Activated T-cell treated with anti-CD3 and anti-CD28 coated beads, Interleukin-2, amount 50 U/mL, for 72 hours (primary cell): ENCODE data around the gene BACE1-AS. TPM values are rescaled to one million over a fixed set of nuclear protein-coding genes. Genes with fewer than 3 reads are reported as not detected.

Source experiments
- ATAC-seq, 2 donors: fragments of 150-1000 bp; cut with Tn5 transposase; replicated peaks in 1 of 2; 2 replicates each; pipeline ENCODE4 v1.10.0; 2021; ENCODE audit warnings: moderate library complexity in 2 of 2, mild to moderate bottlenecking in 1 of 2
- DNase-seq, 2 donors: peaks; one replicate each; pipeline ENCODE4 v3.0.0; 2021 to 2022; ENCODE audit warnings: mixed read lengths in 1 of 2
- H3K27ac Mint-ChIP-seq: one replicate; pipeline ENCODE4 v1.8.0; 2022; ENCODE audit warnings: mild to moderate bottlenecking, moderate library complexity, mixed read lengths
- H3K27me3 Mint-ChIP-seq: one replicate; pipeline ENCODE4 v1.8.0; 2022; ENCODE audit warnings: low read depth, mixed read lengths
- H3K36me3 Mint-ChIP-seq, 2 donors: one replicate each; pipeline ENCODE4 v1.8.0; 2022; ENCODE audit warnings: mixed read lengths in 2 of 2, mild to moderate bottlenecking in 1 of 2; ENCODE audit not compliant: insufficient read depth in 2 of 2
- H3K4me1 Mint-ChIP-seq: one replicate; pipeline ENCODE4 v1.8.0; 2022; ENCODE audit warnings: low read depth, mixed read lengths
- H3K4me3 Mint-ChIP-seq, 2 donors: one replicate each; pipeline ENCODE4 v1.8.0; 2022; ENCODE audit warnings: mild to moderate bottlenecking in 2 of 2, mixed read lengths in 2 of 2, moderate library complexity in 2 of 2
- H3K9me3 Mint-ChIP-seq, 2 donors: one replicate each; pipeline ENCODE4 v1.8.0; 2022; ENCODE audit warnings: mixed read lengths in 2 of 2
- total RNA-seq, 2 donors: library from RNA; stranded (reverse); gene quantifications; one replicate each; pipeline ENCODE4 v1.2.3, GENCODE V29; 2022

Gene BACE1-AS
- total RNA-seq, 2 donors from 2014 or later = 9.6 to 9.9 TPM

- ATAC-seq (no peak), DNase-seq (no peak)
- peaks cover 7% of the 10 kb centered on the region for H3K4me1 Mint-ChIP-seq
- no peaks in the 10 kb centered on the region for H3K36me3 Mint-ChIP-seq
- no peak overlapping the region for H3K4me3 Mint-ChIP-seq
- H3K9me3 Mint-ChIP-seq = no peaks in the 10 kb centered on the region
- H3K27me3 Mint-ChIP-seq = peaks cover 7% of the 10 kb centered on the region
- H3K27ac Mint-ChIP-seq = no peak overlapping the region
Measured at GRCh38 chr11:117298195-117298594, 7.0 kb downstream of the BACE1-AS start.

GRCh38 chr11:117299351-117300282, 8.5 kb downstream of the BACE1-AS start:
- peaks cover 7% of the 10 kb centered on the region for H3K4me1 Mint-ChIP-seq
- no peak overlapping the region for H3K4me3 Mint-ChIP-seq
- DNase-seq (no peak), ATAC-seq (no peak)
- peaks cover 7% of the 10 kb centered on the region for H3K27me3 Mint-ChIP-seq
- no peaks in the 10 kb centered on the region for H3K36me3 Mint-ChIP-seq
- no peaks in the 10 kb centered on the region for H3K9me3 Mint-ChIP-seq
- no peak overlapping the region for H3K27ac Mint-ChIP-seq

- peaks cover 7% of the 10 kb centered on the region for H3K27me3 Mint-ChIP-seq
- H3K4me3 Mint-ChIP-seq = no peak overlapping the region
- H3K9me3 Mint-ChIP-seq = no peaks in the 10 kb centered on the region
- H3K4me1 Mint-ChIP-seq = peaks cover 7% of the 10 kb centered on the region
- H3K36me3 Mint-ChIP-seq = no peaks in the 10 kb centered on the region
- H3K27ac Mint-ChIP-seq = no peak overlapping the region
- ATAC-seq = no peak
- no peak for DNase-seq
Measured at GRCh38 chr11:117300283-117300663, 9.1 kb downstream of the BACE1-AS start.

- Mint-ChIP-seq H3K36me3 (no peaks in the 10 kb centered on the region), H3K4me1 (peaks cover 7% of the 10 kb centered on the region), H3K27me3 (peaks cover 7% of the 10 kb centered on the region), H3K4me3 (no peak overlapping the region), H3K9me3 (no peaks in the 10 kb centered on the region), H3K27ac (no peak overlapping the region)
- no peak for ATAC-seq
- no peak for DNase-seq
Measured at GRCh38 chr11:117300773-117301172, 9.6 kb downstream of the BACE1-AS start.

GRCh38 chr11:117302228-117302627, 11.1 kb downstream of the BACE1-AS start:
- peaks cover 7% of the 10 kb centered on the region for H3K27me3 Mint-ChIP-seq
- H3K4me1 Mint-ChIP-seq = peaks cover 7% of the 10 kb centered on the region
- no peaks in the 10 kb centered on the region for H3K9me3 Mint-ChIP-seq
- ATAC-seq (no peak), DNase-seq (no peak)
- H3K36me3 Mint-ChIP-seq = no peaks in the 10 kb centered on the region
- no peak overlapping the region for H3K4me3 Mint-ChIP-seq
- no peak overlapping the region for H3K27ac Mint-ChIP-seq

- Mint-ChIP-seq H3K27ac (no peak overlapping the region), H3K4me3 (no peak overlapping the region), H3K4me1 (peaks cover 7% of the 10 kb centered on the region), H3K36me3 (no peaks in the 10 kb centered on the region), H3K9me3 (no peaks in the 10 kb centered on the region), H3K27me3 (peaks cover 9% of the 10 kb centered on the region)
- no peak for DNase-seq
- no peak for ATAC-seq
Measured at GRCh38 chr11:117303101-117303500, 12.0 kb downstream of the BACE1-AS start.

GRCh38 chr11:117303646-117304315, 12.6 kb downstream of the BACE1-AS start:
- Mint-ChIP-seq H3K36me3 (no peaks in the 10 kb centered on the region), H3K27me3 (peaks cover 14% of the 10 kb centered on the region), H3K4me3 (no peak overlapping the region), H3K9me3 (no peaks in the 10 kb centered on the region), H3K4me1 (peaks cover 7% of the 10 kb centered on the region), H3K27ac (no peak overlapping the region)
- ATAC-seq = no peak
- no peak for DNase-seq

- Mint-ChIP-seq H3K4me1 (peaks cover 7% of the 10 kb centered on the region), H3K36me3 (no peaks in the 10 kb centered on the region), H3K27me3 (peaks cover 23% of the 10 kb centered on the region), H3K27ac (no peak overlapping the region), H3K4me3 (no peak overlapping the region), H3K9me3 (no peaks in the 10 kb centered on the region)
- DNase-seq = no peak
- no peak for ATAC-seq
Measured at GRCh38 chr11:117305145-117305544, 14.0 kb downstream of the BACE1-AS start.

- no peaks in the 10 kb centered on the region for H3K9me3 Mint-ChIP-seq
- no peak overlapping the region for H3K27ac Mint-ChIP-seq
- H3K4me1 Mint-ChIP-seq = no peaks in the 10 kb centered on the region
- no peak for ATAC-seq
- no peak for DNase-seq
- peaks cover 28% of the 10 kb centered on the region for H3K27me3 Mint-ChIP-seq
- no peak overlapping the region for H3K4me3 Mint-ChIP-seq
- H3K36me3 Mint-ChIP-seq = no peaks in the 10 kb centered on the region
Measured at GRCh38 chr11:117309310-117309709, 18.2 kb downstream of the BACE1-AS start.

- Mint-ChIP-seq H3K4me1 (peaks cover 13% of the 10 kb centered on the region), H3K4me3 (no peak overlapping the region), H3K27ac (no peak overlapping the region), H3K36me3 (no peaks in the 10 kb centered on the region), H3K9me3 (no peaks in the 10 kb centered on the region), H3K27me3 (peaks cover 47% of the 10 kb centered on the region)
- no peak for DNase-seq
- ATAC-seq = no peak
Measured at GRCh38 chr11:117313091-117313490, 21.9 kb downstream of the BACE1-AS start.

GRCh38 chr11:117313828-117314768, 23.0 kb downstream of the BACE1-AS start:
- peaks cover 41% of the 10 kb centered on the region for H3K27me3 Mint-ChIP-seq
- peaks cover 13% of the 10 kb centered on the region for H3K4me1 Mint-ChIP-seq
- H3K4me3 Mint-ChIP-seq = peak overlapping the region in 1 of 2 donors; percentile 68
- no peak overlapping the region for H3K27ac Mint-ChIP-seq
- H3K9me3 Mint-ChIP-seq = no peaks in the 10 kb centered on the region
- no peaks in the 10 kb centered on the region for H3K36me3 Mint-ChIP-seq
- DNase-seq (no peak), ATAC-seq (no peak)

- Mint-ChIP-seq H3K4me1 (peaks cover 13% of the 10 kb centered on the region), H3K4me3 (peak overlapping the region; percentile 49 to 68), H3K27me3 (peaks cover 36% of the 10 kb centered on the region), H3K9me3 (no peaks in the 10 kb centered on the region), H3K27ac (no peak overlapping the region), H3K36me3 (no peaks in the 10 kb centered on the region)
- no peak for ATAC-seq
- DNase-seq = no peak
Measured at GRCh38 chr11:117314840-117315239, 23.7 kb downstream of the BACE1-AS start.
